Memory B cell (primary cell): ENCODE data around the gene UNC13C.

Experiments
- ATAC-seq: fragments of 150-1000 bp; cut with Tn5 transposase; 2 replicates; pipeline ENCODE4 v1.10.0; 2021; ENCODE audit warnings: low read depth, mild to moderate bottlenecking, moderate library complexity
- DNase-seq, 2 donors: peaks; one replicate each; pipeline ENCODE4 v3.0.0; 2022; ENCODE audit warnings: low spot score in 2 of 2
- H3K27ac Mint-ChIP-seq: one replicate; pipeline ENCODE4 v1.8.0; 2022; ENCODE audit warnings: mild to moderate bottlenecking, moderate library complexity, mixed read lengths
- H3K27me3 Mint-ChIP-seq: one replicate; pipeline ENCODE4 v1.8.0; 2022; ENCODE audit warnings: mixed read lengths
- H3K36me3 Mint-ChIP-seq: one replicate; pipeline ENCODE4 v1.8.0; 2022; ENCODE audit warnings: mild to moderate bottlenecking, mixed read lengths
- H3K4me1 Mint-ChIP-seq: one replicate; pipeline ENCODE4 v1.8.0; 2022; ENCODE audit warnings: mixed read lengths
- H3K4me3 Mint-ChIP-seq: one replicate; pipeline ENCODE4 v1.8.0; 2022; ENCODE audit warnings: mild to moderate bottlenecking, moderate library complexity, mixed read lengths
- H3K9me3 Mint-ChIP-seq: one replicate; pipeline ENCODE4 v1.8.0; 2022; ENCODE audit warnings: mixed read lengths

The UNC13C gene

DNA sequence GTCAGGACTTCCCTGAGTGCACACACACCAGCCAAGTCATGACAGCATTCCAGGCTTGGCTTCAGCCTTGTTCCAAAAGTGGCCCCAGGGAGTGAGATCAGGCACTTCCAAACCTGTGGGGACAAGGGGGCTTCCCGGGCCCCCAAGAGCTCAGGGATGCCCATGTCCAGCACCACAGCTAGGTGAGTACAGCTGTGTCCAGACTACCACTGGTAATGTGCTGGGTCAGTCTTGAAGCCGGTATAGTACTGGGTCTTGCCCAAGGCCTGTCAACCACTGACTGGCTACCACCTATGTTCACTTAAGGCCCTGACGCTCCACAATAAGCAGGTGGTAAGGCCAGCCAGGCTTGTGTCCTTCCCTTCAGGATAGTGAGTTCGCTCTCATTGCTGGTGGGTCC, 249.3 kb downstream of the UNC13C start:
- Mint-ChIP-seq H3K36me3 (no peaks in the 10 kb centered on the region), H3K4me1 (no peaks in the 10 kb centered on the region), H3K4me3 (no peak overlapping the region), H3K27me3 (no peaks in the 10 kb centered on the region), H3K27ac (no peak overlapping the region), H3K9me3 (peaks cover 7% of the 10 kb centered on the region)
- DNase-seq (no peak), ATAC-seq (no peak)

DNA sequence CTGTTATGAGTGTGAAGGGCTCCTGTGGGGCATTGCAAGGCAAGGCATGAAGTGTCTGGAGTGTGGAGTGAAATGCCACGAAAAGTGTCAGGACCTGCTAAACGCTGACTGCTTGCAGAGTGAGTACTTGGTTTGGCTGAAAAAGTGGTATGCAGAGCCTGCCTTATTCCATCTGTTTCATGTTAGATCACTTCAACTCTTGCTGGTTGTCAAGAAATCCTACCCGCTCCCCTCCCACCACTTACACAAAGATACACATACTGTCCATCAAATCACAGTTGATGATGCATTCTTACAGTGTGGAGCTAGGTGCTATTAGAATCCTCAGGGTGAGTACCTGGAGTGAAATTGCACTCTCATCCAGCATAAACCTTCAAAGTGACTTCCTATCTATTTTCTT, 272.1 kb downstream of the UNC13C start:
- Mint-ChIP-seq H3K9me3 (no peaks in the 10 kb centered on the region), H3K4me3 (no peak overlapping the region), H3K27me3 (no peaks in the 10 kb centered on the region), H3K4me1 (no peaks in the 10 kb centered on the region), H3K36me3 (no peaks in the 10 kb centered on the region), H3K27ac (no peak overlapping the region)
- DNase-seq, result no peak
- no peak for ATAC-seq

DNA sequence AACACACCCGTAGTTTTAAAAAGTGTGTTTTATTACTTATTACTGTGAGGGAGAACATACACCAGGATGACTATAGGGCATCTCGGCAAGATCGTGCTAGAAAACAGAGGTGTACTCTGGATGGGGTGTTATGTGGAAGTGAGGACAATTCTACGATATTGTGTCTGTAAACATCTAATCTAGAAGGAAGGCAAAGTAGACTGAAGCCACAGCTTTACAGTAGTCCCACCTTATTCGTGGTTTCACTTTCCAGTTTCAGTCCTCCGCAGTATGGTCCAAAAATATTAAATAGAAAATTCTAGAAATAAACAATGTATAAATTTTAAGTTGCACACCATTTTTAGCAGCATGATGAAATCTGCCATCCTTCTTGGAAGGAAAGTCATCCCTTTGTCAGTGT, 277.9 kb downstream of the UNC13C start:
- Mint-ChIP-seq H3K4me3 (no peak overlapping the region), H3K36me3 (no peaks in the 10 kb centered on the region), H3K27me3 (no peaks in the 10 kb centered on the region), H3K9me3 (no peaks in the 10 kb centered on the region), H3K4me1 (no peaks in the 10 kb centered on the region), H3K27ac (no peak overlapping the region)
- ATAC-seq (no peak), DNase-seq (no peak)

DNA sequence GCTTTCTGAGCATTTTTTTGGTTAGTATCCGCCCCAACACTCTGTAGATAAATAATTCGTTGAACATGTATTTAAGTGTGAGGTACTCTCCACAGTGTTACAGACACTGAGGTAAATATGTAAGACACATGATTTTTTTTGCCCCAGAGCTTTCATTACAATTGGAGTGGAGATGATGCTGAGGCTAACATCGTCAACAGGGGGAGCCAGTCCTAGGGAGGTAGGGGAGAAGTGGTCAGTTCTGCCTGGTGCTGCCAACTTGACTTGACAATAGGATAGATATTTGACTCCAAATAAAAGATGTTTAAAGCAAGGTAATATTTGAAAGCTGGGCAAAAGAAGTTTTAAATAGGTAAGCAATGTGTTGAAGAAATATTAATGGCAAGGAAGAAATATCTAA, 295.7 kb downstream of the UNC13C start:
- DNase-seq (no peak), ATAC-seq (no peak)
- Mint-ChIP-seq H3K4me1 (no peaks in the 10 kb centered on the region), H3K27me3 (no peaks in the 10 kb centered on the region), H3K36me3 (no peaks in the 10 kb centered on the region), H3K9me3 (no peaks in the 10 kb centered on the region), H3K4me3 (no peak overlapping the region), H3K27ac (no peak overlapping the region)

DNA sequence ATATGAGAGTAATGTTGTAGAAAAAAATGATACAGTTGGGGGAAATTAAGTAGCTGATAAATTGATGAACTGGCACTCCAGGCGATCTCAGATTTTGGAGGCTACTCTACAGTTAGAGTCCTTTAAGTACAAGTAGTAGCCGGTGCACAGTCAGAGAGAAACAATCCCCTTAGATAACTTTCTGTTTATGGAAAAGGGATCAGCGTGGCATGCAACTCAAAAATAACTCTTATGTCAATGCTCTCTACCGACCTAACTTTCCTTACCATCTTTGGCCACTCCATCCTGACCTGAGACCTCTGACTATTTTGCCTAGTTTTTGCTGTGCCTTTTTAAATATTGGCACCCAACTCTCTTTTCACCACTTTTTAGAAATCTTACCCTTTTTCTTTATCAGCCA, 299.6 kb downstream of the UNC13C start:
- H3K4me3 Mint-ChIP-seq, result no peak overlapping the region
- ATAC-seq, result no peak

DNA sequence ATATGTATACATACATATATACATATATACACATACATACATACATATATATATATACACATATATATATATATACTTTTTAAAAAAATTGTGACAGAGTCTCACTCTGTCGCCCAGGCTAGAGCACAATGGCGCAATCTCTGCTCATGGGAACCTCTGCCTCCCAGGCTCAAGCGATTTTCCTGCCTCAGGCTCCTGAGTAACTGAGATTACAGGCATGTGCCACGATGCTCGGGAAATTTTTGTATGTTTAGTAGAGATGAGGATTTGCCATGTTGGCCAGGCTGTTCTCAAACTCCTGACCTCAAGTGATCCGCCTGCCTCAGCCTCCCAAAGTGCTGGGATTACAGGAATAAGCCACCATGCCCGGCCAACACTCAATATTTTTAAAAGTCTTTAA, 302.5 kb downstream of the UNC13C start:
- DNase-seq, result no peak
- H3K4me1 Mint-ChIP-seq, result no peaks in the 10 kb centered on the region
- no peaks in the 10 kb centered on the region for H3K9me3 Mint-ChIP-seq
- no peak overlapping the region for H3K27ac Mint-ChIP-seq
- no peak overlapping the region for H3K4me3 Mint-ChIP-seq
- H3K36me3 Mint-ChIP-seq, result no peaks in the 10 kb centered on the region
- H3K27me3 Mint-ChIP-seq, result no peaks in the 10 kb centered on the region
- ATAC-seq, result no peak

More for the DNA sequence above, 299.6 kb downstream of the UNC13C start:
- Mint-ChIP-seq H3K27ac (no peak overlapping the region), H3K4me1 (no peaks in the 10 kb centered on the region), H3K9me3 (no peaks in the 10 kb centered on the region), H3K36me3 (no peaks in the 10 kb centered on the region), H3K27me3 (no peaks in the 10 kb centered on the region)
- no peak for DNase-seq

DNA sequence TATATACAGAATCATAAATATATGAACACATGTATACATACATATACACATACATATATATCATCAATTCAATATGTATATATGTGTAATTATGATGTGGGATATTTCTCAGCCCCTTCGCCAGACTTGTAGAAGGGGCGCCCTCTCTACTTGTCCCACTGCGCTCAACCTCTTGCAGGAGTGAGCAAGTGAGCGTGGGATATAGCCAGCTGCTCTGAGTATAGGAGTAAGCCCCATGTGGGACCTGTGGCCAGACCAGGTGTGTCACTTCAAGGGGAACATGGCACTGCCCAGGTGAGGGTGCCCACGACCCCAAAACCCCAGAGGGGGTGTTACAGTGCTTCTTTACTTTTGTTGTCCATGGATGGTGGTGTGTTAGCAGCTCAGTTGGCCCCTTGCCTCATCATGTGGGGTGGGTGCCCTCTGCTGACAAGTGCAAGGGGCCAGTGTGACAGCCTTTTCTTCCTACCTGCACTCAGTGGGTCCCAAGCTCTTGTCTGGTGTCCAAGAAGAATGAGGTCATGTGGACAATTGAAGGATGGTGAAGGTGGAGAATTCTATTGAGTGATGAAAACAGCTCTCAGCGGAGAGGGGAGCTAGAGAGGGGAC, 304.1 kb downstream of the UNC13C start:
- Mint-ChIP-seq H3K27ac (no peak overlapping the region), H3K9me3 (no peaks in the 10 kb centered on the region), H3K27me3 (no peaks in the 10 kb centered on the region), H3K4me3 (no peak overlapping the region), H3K4me1 (no peaks in the 10 kb centered on the region), H3K36me3 (no peaks in the 10 kb centered on the region)
- DNase-seq, result no peak
- ATAC-seq, result no peak

DNA sequence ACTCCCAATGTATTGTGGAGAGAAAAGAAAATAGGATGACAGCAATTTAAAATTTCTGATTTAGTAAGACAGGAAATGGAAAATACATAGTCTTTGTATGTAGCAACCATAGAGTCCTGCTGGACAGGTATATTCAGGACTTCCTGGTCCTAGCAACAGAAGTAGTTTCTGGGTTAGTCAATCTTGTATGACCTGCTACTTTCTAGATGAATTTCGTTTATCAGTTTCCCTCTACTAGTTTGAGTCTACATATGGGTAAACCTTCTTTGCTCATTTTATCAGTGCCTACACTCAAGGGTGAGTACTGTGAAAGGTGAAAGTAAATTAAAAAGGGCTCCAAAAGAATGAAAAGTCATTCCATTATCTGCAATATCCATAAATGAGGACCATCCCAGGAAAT, 309.8 kb downstream of the UNC13C start:
- Mint-ChIP-seq H3K27me3 (no peaks in the 10 kb centered on the region), H3K9me3 (no peaks in the 10 kb centered on the region), H3K36me3 (no peaks in the 10 kb centered on the region), H3K27ac (no peak overlapping the region), H3K4me1 (no peaks in the 10 kb centered on the region), H3K4me3 (no peak overlapping the region)
- ATAC-seq, result no peak
- no peak for DNase-seq

DNA sequence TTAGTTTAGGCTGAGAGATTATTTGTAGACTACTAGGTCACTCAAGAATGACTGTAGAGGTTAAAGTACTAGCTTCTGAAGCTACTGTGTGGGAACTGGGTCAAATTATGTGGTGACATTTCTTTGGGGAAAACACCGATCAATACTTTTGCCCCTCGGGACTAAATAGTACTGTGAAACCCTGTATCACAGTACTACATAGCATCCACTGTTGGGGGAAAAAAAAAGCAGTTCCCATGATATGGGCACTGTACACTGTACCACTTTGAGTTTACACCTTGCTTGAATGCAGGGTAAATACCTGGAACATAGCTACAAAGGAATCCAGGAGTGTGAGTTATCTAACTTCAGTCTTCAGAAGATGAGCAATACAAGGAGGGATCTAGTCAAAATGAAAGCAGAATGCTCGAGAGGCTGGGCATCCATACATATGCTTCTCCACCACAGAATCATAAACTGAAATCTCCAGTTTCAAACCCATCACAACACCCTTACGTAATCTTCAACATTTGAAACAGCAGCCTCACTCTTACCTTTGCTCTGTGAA, 311.4 kb downstream of the UNC13C start:
- Mint-ChIP-seq H3K36me3 (no peaks in the 10 kb centered on the region), H3K27ac (no peak overlapping the region), H3K9me3 (no peaks in the 10 kb centered on the region), H3K4me3 (no peak overlapping the region), H3K4me1 (no peaks in the 10 kb centered on the region), H3K27me3 (no peaks in the 10 kb centered on the region)
- DNase-seq (no peak), ATAC-seq (no peak)

DNA sequence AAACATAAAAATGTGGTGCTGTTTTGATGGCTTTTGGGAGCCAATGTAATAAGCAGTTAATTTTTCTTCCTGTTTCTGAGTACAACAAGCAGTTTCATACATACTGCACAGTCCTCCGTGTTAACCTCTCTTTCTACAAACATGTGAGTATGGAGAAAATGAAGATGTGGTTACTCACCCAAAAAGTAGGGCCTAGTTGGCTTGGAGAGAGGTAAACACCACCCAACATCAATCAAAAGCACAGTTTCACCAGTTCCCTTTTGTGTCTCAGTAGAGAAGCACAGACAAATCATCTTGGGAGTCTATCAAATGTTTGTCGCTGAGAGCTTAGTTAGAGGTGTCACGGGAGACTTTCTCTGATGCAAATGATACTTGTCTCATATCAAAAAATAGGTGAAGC, 320.2 kb downstream of the UNC13C start:
- no peak for ATAC-seq
- no peaks in the 10 kb centered on the region for H3K27me3 Mint-ChIP-seq
- no peak for DNase-seq
- no peaks in the 10 kb centered on the region for H3K36me3 Mint-ChIP-seq
- H3K27ac Mint-ChIP-seq, result no peak overlapping the region
- H3K9me3 Mint-ChIP-seq, result peaks cover 3% of the 10 kb centered on the region
- no peak overlapping the region for H3K4me3 Mint-ChIP-seq
- H3K4me1 Mint-ChIP-seq, result no peaks in the 10 kb centered on the region

DNA sequence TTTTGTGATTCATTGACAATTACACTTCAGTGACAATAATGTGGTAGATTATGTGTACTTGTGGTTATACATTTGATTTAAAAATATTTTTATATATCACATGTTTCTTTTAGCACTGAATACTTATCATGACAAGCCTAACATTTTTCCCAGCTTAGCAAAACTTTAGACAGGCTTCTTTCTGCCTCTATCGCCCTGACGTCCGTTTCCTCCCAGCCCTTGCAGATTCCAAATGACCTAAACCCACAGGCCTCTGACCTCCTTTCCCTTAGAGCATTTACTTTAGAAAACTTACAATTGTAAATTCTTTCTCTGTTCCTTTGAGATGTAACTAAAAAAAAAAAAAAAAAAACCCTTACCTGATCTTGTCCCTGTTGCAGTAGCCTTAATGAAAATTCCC, 326.1 kb downstream of the UNC13C start:
- Mint-ChIP-seq H3K27me3 (no peaks in the 10 kb centered on the region), H3K36me3 (no peaks in the 10 kb centered on the region), H3K4me1 (no peaks in the 10 kb centered on the region), H3K27ac (no peak overlapping the region), H3K4me3 (no peak overlapping the region), H3K9me3 (peaks cover 3% of the 10 kb centered on the region)
- DNase-seq (no peak), ATAC-seq (no peak)

DNA sequence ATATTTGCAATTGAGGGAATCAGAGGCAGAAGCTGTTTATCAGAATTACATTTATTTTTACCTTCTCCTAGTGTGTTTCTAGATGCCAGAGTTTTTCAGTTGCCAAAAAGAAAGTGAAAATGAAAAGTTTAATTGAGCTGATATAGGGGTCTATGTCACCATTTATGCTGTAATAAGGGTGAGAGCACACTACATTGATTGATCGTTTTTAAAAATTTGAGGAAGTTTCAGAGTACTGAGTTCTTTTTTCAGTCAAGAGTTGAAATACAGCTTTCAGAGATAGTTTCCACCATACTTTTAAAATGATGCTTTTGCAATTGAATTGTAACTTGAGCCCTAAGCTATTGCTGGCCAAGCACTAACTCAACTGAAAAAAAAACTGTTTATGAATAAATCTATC, 326.9 kb downstream of the UNC13C start:
- no peaks in the 10 kb centered on the region for H3K27me3 Mint-ChIP-seq
- H3K9me3 Mint-ChIP-seq, result peaks cover 3% of the 10 kb centered on the region
- no peaks in the 10 kb centered on the region for H3K36me3 Mint-ChIP-seq
- no peak overlapping the region for H3K27ac Mint-ChIP-seq
- H3K4me1 Mint-ChIP-seq, result no peaks in the 10 kb centered on the region
- no peak overlapping the region for H3K4me3 Mint-ChIP-seq
- ATAC-seq (no peak), DNase-seq (no peak)

DNA sequence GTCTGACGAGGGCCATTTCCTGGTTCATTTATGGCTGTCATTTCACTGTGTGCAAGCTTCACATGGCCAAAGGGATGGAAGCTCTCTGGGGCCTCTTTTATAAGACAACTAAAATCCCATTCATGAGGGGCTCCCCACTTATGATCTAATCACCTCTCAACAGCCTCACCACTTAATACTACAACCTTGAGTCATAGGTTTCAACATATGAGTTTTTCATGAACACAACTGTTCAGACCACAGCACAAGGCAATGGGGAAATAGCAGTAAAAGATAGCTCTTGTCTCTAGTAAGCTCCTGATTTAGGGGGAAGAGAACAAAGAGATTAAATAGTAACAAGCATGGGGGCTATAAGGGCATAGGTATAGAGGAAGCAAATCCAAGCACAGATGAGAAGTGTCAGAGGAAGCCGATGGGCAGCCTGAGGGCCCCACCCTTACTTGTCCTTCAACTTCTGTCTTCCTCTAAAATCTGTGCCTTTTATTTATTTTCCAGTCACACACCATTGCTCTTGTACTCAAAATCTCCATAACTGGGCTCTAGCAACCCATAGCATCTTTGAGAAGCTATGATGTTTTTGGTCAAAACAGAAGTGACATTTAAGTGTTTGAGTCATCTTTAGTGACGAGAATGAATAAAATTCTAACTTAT, 329.1 kb downstream of the UNC13C start:
- H3K27ac Mint-ChIP-seq, result no peak overlapping the region
- ATAC-seq (no peak), DNase-seq (no peak)
- no peaks in the 10 kb centered on the region for H3K27me3 Mint-ChIP-seq
- no peaks in the 10 kb centered on the region for H3K4me1 Mint-ChIP-seq
- no peaks in the 10 kb centered on the region for H3K36me3 Mint-ChIP-seq
- no peak overlapping the region for H3K4me3 Mint-ChIP-seq
- peaks cover 2% of the 10 kb centered on the region for H3K9me3 Mint-ChIP-seq

DNA sequence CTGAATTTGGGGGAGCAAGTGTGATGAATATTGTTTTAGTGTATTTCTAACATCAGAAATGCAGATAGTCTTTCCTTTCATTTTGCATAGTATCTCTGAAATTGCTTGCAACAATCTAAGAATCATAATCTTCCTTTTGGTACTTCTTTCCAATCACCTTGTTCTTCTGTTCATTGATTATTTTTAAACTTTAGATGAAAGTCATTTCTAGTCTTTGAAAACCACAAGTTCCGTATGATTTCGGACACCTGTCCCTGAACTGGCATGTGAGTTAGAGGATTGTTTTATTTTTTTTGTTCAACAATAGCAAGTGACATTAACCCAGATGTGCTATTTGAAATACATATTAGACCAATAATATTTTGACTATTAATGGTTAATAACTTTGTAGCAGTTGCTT, 329.7 kb downstream of the UNC13C start:
- Mint-ChIP-seq H3K4me1 (no peaks in the 10 kb centered on the region), H3K4me3 (no peak overlapping the region), H3K36me3 (no peaks in the 10 kb centered on the region), H3K27ac (no peak overlapping the region), H3K9me3 (peaks cover 2% of the 10 kb centered on the region), H3K27me3 (no peaks in the 10 kb centered on the region)
- DNase-seq (no peak), ATAC-seq (no peak)

DNA sequence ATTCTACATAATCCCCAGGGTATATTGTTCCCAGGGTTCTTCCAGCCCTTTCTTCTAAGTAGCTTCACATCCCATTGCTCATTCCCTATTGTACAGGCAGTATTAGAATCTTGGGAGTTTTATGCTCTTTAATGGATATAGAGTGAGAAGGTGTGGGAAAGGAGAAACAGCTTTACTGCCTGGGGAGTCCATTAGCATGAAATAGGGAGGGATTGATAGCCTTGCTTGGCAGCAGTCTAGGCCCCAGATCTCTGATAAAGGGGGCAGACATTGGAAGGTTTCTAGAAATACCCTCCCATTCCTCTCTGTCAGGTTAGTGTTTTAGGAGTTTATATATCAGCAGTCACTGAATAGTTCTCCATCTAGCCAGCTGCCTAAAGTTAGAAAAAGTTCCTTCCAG, 334.3 kb downstream of the UNC13C start:
- H3K4me1 Mint-ChIP-seq, result no peaks in the 10 kb centered on the region

More for the DNA sequence above, 334.3 kb downstream of the UNC13C start:
- Mint-ChIP-seq H3K9me3 (peaks cover 8% of the 10 kb centered on the region), H3K4me3 (no peak overlapping the region), H3K27ac (no peak overlapping the region), H3K36me3 (no peaks in the 10 kb centered on the region), H3K27me3 (no peaks in the 10 kb centered on the region)
- DNase-seq, result no peak
- no peak for ATAC-seq
